Measurements from ENCODE around the gene PTPN12.
A peak's percentile ranks its signal among the peaks of the same experiment; 100 is the strongest.

Gene PTPN12

DNA sequence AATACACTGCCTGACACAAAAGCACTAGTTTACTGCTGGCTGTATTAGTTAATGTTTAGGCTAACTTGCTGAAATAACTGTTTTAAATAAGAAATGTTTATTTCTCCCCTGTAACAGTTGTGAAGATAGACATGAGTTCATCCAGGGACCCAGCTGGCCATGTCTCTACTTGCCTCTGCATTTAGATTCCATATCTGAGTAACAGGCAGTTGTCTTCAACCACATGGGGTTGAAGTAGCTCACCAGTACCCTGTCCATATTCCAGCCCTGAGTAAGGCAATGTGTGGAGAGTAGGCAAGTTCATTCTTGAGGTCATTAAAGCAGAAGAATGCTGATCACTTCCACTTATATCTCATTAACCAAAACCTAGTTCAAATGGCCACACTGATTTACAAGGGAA, 128.1 kb downstream of the PTPN12 start:
- DNase-seq, result no peak
- Histone ChIP-seq H3K36me3 (ENCODE audit: control insufficient read depth in 4 of 4, insufficient read depth in 4 of 4, low read length in 3 of 4) (no peaks in the 10 kb centered on the region), H3K4me1 (ENCODE audit: control extremely low read depth in 1 of 4, control insufficient read depth in 4 of 4, insufficient read depth in 4 of 4, low read length in 3 of 4) (no peaks in the 10 kb centered on the region), H3K27ac (ENCODE audit: insufficient read depth in 1 of 2, low read depth in 1 of 2, low read length in 2 of 2, poor library complexity in 1 of 2, severe bottlenecking in 2 of 2) (no peak overlapping the region), H3K4me3 (ENCODE audit: control insufficient read depth in 1 of 7, extremely low read depth in 1 of 7, insufficient read depth in 4 of 7, low read depth in 2 of 7, low read length in 6 of 7) (no peak overlapping the region), H3K9me3 (ENCODE audit: control extremely low read depth in 1 of 5, control insufficient read depth in 4 of 5, insufficient read depth in 2 of 5, low read depth in 1 of 5, low read length in 4 of 5) (no peaks in the 10 kb centered on the region), H3K27me3 (replicated peaks in 2 of 5; ENCODE audit: control insufficient read depth in 4 of 5, insufficient read depth in 5 of 5, low read length in 4 of 5) (no peaks in the 10 kb centered on the region)
- ChIA-PET POLR2A (no interaction called here), CTCF (interaction anchor here (0.6 to 1.7 kb wide), 4 partner anchors 9 to 94 kb away, joined by 3 to 5 read pairs (median 4); no protein-coding TSS in a partner anchor)

DNA sequence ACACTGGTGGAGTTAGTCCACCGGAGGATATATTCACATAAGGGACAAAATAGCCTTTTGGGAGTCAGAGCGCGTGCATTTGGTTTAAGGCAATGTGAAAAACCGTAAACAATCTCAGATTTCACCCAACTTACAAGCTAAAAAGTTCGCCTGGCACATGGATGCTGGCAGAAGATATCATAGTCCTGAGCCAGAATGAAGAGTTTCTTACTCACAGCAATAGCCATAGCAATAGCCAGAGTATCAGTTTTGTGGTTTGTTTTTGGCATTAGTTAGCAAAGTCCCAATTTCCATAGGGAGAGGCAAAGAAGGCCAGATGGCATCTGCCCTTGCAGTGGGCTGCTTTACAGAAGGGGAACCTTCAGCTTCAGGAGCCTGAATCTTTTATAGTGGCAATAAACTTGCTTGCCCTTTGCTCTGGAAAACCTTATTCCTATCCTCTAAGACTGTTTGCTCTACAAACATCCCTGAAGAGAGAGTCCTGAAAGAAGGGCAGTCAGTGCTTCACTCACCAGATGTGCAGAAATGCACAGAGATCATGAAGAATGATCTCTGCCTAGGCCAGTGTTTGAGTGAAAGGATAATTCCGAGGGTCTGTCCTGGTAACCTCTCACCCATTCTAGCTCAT, 130.5 kb downstream of the PTPN12 start:
- Histone ChIP-seq H3K9me3 (ENCODE audit: control extremely low read depth in 1 of 5, control insufficient read depth in 4 of 5, insufficient read depth in 2 of 5, low read depth in 1 of 5, low read length in 4 of 5) (no peaks in the 10 kb centered on the region), H3K27me3 (replicated peaks in 2 of 5; ENCODE audit: control insufficient read depth in 4 of 5, insufficient read depth in 5 of 5, low read length in 4 of 5) (no peaks in the 10 kb centered on the region), H3K4me1 (ENCODE audit: control extremely low read depth in 1 of 4, control insufficient read depth in 4 of 4, insufficient read depth in 4 of 4, low read length in 3 of 4) (no peaks in the 10 kb centered on the region), H3K27ac (ENCODE audit: insufficient read depth in 1 of 2, low read depth in 1 of 2, low read length in 2 of 2, poor library complexity in 1 of 2, severe bottlenecking in 2 of 2) (no peak overlapping the region), H3K4me3 (ENCODE audit: control insufficient read depth in 1 of 7, extremely low read depth in 1 of 7, insufficient read depth in 4 of 7, low read depth in 2 of 7, low read length in 6 of 7) (no peak overlapping the region), H3K36me3 (ENCODE audit: control insufficient read depth in 4 of 4, insufficient read depth in 4 of 4, low read length in 3 of 4) (no peaks in the 10 kb centered on the region)
- DNase-seq, result no peak
- CTCF ChIA-PET, result interaction anchor here (1.0 to 1.3 kb wide), 4 partner anchors 12 to 93 kb away, joined by 4 to 6 read pairs (median 4); no protein-coding TSS in a partner anchor
- POLR2A ChIA-PET, result no interaction called here
- 96% methylated on average over 4 of the region's 6 CpGs for WGBS (ENCODE audit: insufficient coverage)

DNA sequence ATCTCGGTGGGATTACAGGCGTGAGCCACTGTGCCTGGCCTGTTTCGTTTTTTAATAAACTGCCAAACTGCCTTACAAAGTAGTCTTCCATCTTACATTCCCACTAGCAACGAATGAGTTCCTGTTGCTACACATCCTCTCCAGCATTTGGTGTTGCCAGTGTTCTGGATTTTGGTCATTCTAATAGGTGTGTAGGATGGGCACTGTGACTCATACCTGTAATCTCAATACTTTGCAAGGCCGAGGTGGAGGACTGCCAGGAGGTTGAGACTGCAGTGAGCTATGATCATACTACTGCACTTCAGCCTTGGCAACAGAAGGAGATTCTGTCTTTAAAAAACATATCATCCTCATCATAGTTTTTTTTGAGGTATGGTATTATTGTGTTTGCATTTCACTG, 137.8 kb downstream of the PTPN12 start:
- Histone ChIP-seq H3K4me3 (ENCODE audit: control insufficient read depth in 1 of 7, extremely low read depth in 1 of 7, insufficient read depth in 4 of 7, low read depth in 2 of 7, low read length in 6 of 7) (no peak overlapping the region), H3K4me1 (ENCODE audit: control extremely low read depth in 1 of 4, control insufficient read depth in 4 of 4, insufficient read depth in 4 of 4, low read length in 3 of 4) (no peaks in the 10 kb centered on the region), H3K36me3 (ENCODE audit: control insufficient read depth in 4 of 4, insufficient read depth in 4 of 4, low read length in 3 of 4) (no peaks in the 10 kb centered on the region), H3K27ac (ENCODE audit: insufficient read depth in 1 of 2, low read depth in 1 of 2, low read length in 2 of 2, poor library complexity in 1 of 2, severe bottlenecking in 2 of 2) (no peak overlapping the region), H3K9me3 (ENCODE audit: control extremely low read depth in 1 of 5, control insufficient read depth in 4 of 5, insufficient read depth in 2 of 5, low read depth in 1 of 5, low read length in 4 of 5) (no peaks in the 10 kb centered on the region), H3K27me3 (replicated peaks in 2 of 5; ENCODE audit: control insufficient read depth in 4 of 5, insufficient read depth in 5 of 5, low read length in 4 of 5) (no peaks in the 10 kb centered on the region)
- WGBS (ENCODE audit: insufficient coverage), result no CpG with 5 or more reads among the region's 5 CpGs
- ChIA-PET POLR2A (no interaction called here), CTCF (interaction anchor here (0.7 to 2.4 kb wide), 4 partner anchors 10 to 261 kb away, joined by 3 to 11 read pairs (median 3); no protein-coding TSS in a partner anchor)
- no peak for DNase-seq

DNA sequence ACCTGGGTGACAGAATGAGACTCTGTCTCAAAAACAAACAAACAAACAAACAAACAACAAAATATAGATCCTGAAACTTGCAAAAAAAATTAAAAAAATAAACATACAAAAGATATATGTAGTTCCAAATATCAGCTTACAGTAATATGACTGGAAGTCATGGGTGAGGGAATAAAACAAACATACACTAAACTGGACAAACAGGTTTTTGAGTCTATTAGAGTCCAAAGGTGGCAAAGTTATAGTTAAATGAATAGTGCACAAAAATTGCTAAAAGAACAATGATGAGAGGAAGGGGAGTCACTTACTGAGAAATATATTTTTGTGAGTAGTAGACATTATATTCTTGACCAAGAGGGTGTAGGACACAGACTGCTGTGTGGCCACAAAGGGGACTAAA, 142.5 kb downstream of the PTPN12 start:
- Histone ChIP-seq H3K4me1 (ENCODE audit: control extremely low read depth in 1 of 4, control insufficient read depth in 4 of 4, insufficient read depth in 4 of 4, low read length in 3 of 4) (no peaks in the 10 kb centered on the region), H3K4me3 (ENCODE audit: control insufficient read depth in 1 of 7, extremely low read depth in 1 of 7, insufficient read depth in 4 of 7, low read depth in 2 of 7, low read length in 6 of 7) (no peak overlapping the region), H3K9me3 (ENCODE audit: control extremely low read depth in 1 of 5, control insufficient read depth in 4 of 5, insufficient read depth in 2 of 5, low read depth in 1 of 5, low read length in 4 of 5) (no peaks in the 10 kb centered on the region), H3K27ac (ENCODE audit: insufficient read depth in 1 of 2, low read depth in 1 of 2, low read length in 2 of 2, poor library complexity in 1 of 2, severe bottlenecking in 2 of 2) (no peak overlapping the region), H3K36me3 (ENCODE audit: control insufficient read depth in 4 of 4, insufficient read depth in 4 of 4, low read length in 3 of 4) (peaks cover 4 to 18% (median 12%) of the 10 kb centered on the region in 4 experiments), H3K27me3 (replicated peaks in 2 of 5; ENCODE audit: control insufficient read depth in 4 of 5, insufficient read depth in 5 of 5, low read length in 4 of 5) (no peaks in the 10 kb centered on the region)
- DNase-seq, result no peak
- POLR2A ChIA-PET, result no interaction called here
- CTCF ChIA-PET, result interaction anchor here (1.0 to 2.1 kb wide), 4 partner anchors 11 to 80 kb away, joined by 3 to 9 read pairs (median 5); no protein-coding TSS in a partner anchor

DNA sequence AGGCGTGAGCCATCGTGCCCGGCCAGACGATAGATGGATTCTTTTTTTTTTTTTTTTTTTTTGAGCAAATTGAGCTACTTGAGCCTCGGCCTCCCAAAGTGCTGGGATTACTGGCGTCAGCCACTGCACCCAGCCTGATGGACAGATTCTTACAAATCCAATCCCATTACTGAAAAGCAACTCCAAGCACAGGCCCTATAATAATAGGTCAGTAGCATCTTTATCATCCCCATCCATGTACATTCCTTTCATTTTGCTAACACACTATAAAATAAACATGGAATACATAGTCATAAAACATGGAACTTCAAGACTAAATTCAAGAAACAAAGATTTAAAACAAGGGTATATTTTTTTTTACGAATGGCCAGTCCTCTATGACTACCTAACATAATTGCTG, 143.2 kb downstream of the PTPN12 start:
- POLR2A ChIA-PET, result no interaction called here
- 100% methylated on average over 2 of the region's 7 CpGs for WGBS (ENCODE audit: insufficient coverage)
- no peaks in the 10 kb centered on the region for H3K27me3 ChIP-seq (replicated peaks in 2 of 5; ENCODE audit: control insufficient read depth in 4 of 5, insufficient read depth in 5 of 5, low read length in 4 of 5)
- no peak overlapping the region for H3K4me3 ChIP-seq (ENCODE audit: control insufficient read depth in 1 of 7, extremely low read depth in 1 of 7, insufficient read depth in 4 of 7, low read depth in 2 of 7, low read length in 6 of 7)
- peaks cover 0 to 3% (median 1%) of the 10 kb centered on the region in 4 experiments for H3K4me1 ChIP-seq (ENCODE audit: control extremely low read depth in 1 of 4, control insufficient read depth in 4 of 4, insufficient read depth in 4 of 4, low read length in 3 of 4)
- H3K27ac ChIP-seq (ENCODE audit: insufficient read depth in 1 of 2, low read depth in 1 of 2, low read length in 2 of 2, poor library complexity in 1 of 2, severe bottlenecking in 2 of 2), result no peak overlapping the region
- H3K36me3 ChIP-seq (ENCODE audit: control insufficient read depth in 4 of 4, insufficient read depth in 4 of 4, low read length in 3 of 4), result peaks cover 4 to 18% (median 12%) of the 10 kb centered on the region in 4 experiments
- DNase-seq, result no peak
- CTCF ChIA-PET, result interaction anchor here (1.0 kb wide), 1 partner anchor 10 kb away, joined by 4 read pairs; no protein-coding TSS in a partner anchor
- no peaks in the 10 kb centered on the region for H3K9me3 ChIP-seq (ENCODE audit: control extremely low read depth in 1 of 5, control insufficient read depth in 4 of 5, insufficient read depth in 2 of 5, low read depth in 1 of 5, low read length in 4 of 5)

DNA sequence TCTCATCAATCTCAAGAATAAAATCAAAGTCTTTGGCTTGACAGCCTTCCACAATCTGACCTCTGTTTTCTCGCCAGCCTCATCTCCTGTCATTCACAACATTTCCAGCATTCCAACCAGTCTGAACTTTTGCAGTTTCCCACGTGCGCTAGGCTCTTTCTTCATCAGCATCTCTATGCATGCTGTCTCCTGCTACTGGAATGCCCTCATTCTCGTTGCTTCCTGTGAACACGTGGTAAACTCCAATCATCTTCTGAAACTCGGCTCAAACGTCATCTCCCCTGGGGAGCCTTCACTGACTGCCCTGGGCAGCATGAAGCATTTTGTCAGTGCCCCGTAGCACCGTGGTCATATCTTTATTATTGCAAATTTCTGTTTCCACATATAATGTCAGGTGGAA, 146.9 kb downstream of the PTPN12 start:
- ChIA-PET CTCF (interaction anchor here (0.7 to 2.0 kb wide), 5 partner anchors 16 to 76 kb away, joined by 3 to 6 read pairs (median 4); no protein-coding TSS in a partner anchor), POLR2A (no interaction called here)
- 92% methylated on average over 9 of the region's 9 CpGs for WGBS (ENCODE audit: insufficient coverage)
- no peak for DNase-seq
- peaks cover 0 to 24% (median 10%) of the 10 kb centered on the region in 4 experiments for H3K4me1 ChIP-seq (ENCODE audit: control extremely low read depth in 1 of 4, control insufficient read depth in 4 of 4, insufficient read depth in 4 of 4, low read length in 3 of 4)
- H3K27ac ChIP-seq (ENCODE audit: insufficient read depth in 1 of 2, low read depth in 1 of 2, low read length in 2 of 2, poor library complexity in 1 of 2, severe bottlenecking in 2 of 2), result no peak overlapping the region
- H3K27me3 ChIP-seq (replicated peaks in 2 of 5; ENCODE audit: control insufficient read depth in 4 of 5, insufficient read depth in 5 of 5, low read length in 4 of 5), result no peaks in the 10 kb centered on the region
- no peak overlapping the region for H3K4me3 ChIP-seq (ENCODE audit: control insufficient read depth in 1 of 7, extremely low read depth in 1 of 7, insufficient read depth in 4 of 7, low read depth in 2 of 7, low read length in 6 of 7)
- H3K36me3 ChIP-seq (ENCODE audit: control insufficient read depth in 4 of 4, insufficient read depth in 4 of 4, low read length in 3 of 4), result peaks cover 4 to 18% (median 12%) of the 10 kb centered on the region in 4 experiments
- H3K9me3 ChIP-seq (ENCODE audit: control extremely low read depth in 1 of 5, control insufficient read depth in 4 of 5, insufficient read depth in 2 of 5, low read depth in 1 of 5, low read length in 4 of 5), result no peaks in the 10 kb centered on the region

DNA sequence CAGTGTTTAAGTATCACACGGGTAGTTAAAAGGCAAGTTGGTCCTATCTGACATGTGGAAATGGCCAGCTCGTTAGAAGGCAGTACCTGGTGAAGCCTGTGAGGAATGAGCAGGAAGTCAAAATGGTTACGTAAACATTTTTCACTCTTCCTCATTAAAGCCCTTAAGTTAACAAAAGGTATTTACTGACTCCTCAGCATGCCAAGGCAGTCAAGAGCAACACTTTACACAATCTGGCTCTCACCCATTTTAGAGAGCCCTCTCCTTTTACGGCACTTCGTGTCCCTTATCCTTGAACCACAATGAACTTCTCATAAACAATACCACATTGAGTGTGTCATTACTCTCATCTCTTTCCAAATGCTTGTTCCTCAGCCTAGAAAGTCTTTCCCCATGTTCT, 148.1 kb downstream of the PTPN12 start:
- POLR2A ChIA-PET, result no interaction called here

More for the DNA sequence above, 148.1 kb downstream of the PTPN12 start:
- Histone ChIP-seq H3K4me3 (ENCODE audit: control insufficient read depth in 1 of 7, extremely low read depth in 1 of 7, insufficient read depth in 4 of 7, low read depth in 2 of 7, low read length in 6 of 7) (no peak overlapping the region), H3K9me3 (ENCODE audit: control extremely low read depth in 1 of 5, control insufficient read depth in 4 of 5, insufficient read depth in 2 of 5, low read depth in 1 of 5, low read length in 4 of 5) (no peaks in the 10 kb centered on the region), H3K27ac (ENCODE audit: insufficient read depth in 1 of 2, low read depth in 1 of 2, low read length in 2 of 2, poor library complexity in 1 of 2, severe bottlenecking in 2 of 2) (no peak overlapping the region), H3K27me3 (replicated peaks in 2 of 5; ENCODE audit: control insufficient read depth in 4 of 5, insufficient read depth in 5 of 5, low read length in 4 of 5) (no peaks in the 10 kb centered on the region), H3K36me3 (ENCODE audit: control insufficient read depth in 4 of 4, insufficient read depth in 4 of 4, low read length in 3 of 4) (peaks cover 4 to 20% (median 13%) of the 10 kb centered on the region in 4 experiments), H3K4me1 (ENCODE audit: control extremely low read depth in 1 of 4, control insufficient read depth in 4 of 4, insufficient read depth in 4 of 4, low read length in 3 of 4) (peaks cover 0 to 24% (median 10%) of the 10 kb centered on the region in 4 experiments)
- CTCF ChIA-PET, result interaction anchor here (1.0 to 2.0 kb wide), 5 partner anchors 10 to 75 kb away, joined by 3 to 6 read pairs (median 3); no protein-coding TSS in a partner anchor
- WGBS (ENCODE audit: insufficient coverage), result 74% methylated on average over 4 of the region's 5 CpGs
- peak in 2 of 3 donors; percentile 40 to 52 for DNase-seq

Measured in common myeloid progenitor, CD34-positive (primary cell).